NCI-H1694 treated with DMSO at 0.1 percent for 48 hours (cell line): ENCODE results near the gene SUMF1.
A peak's percentile ranks its signal among the peaks of the same experiment; 100 is the strongest.

ENCODE experiments used
- DNase-seq: peaks from one replicate; lab custom pipeline; 2025; lab: John Stamatoyannopoulos, UW

Gene SUMF1

GRCh38 chr3:4466741-4467521, at the start of gene SUMF1:
Gene SUMF1, minus strand, starts transcription at chr3:4467269. Its CDS starts 24 bp downstream, at chr3:4467245.
- peak; percentile 7 for DNase-seq

- no peak for DNase-seq
Measured at GRCh38 chr3:4515916-4516579, 49.0 kb upstream of the SUMF1 start.

- DNase-seq, result no peak
Measured at GRCh38 chr3:4514916-4515315, 47.8 kb upstream of the SUMF1 start.

- no peak for DNase-seq
Measured at GRCh38 chr3:4514321-4514720, 47.3 kb upstream of the SUMF1 start.

- no peak for DNase-seq
Measured at GRCh38 chr3:4512895-4513616, 46.0 kb upstream of the SUMF1 start.

- DNase-seq, result no peak
Measured at GRCh38 chr3:4511491-4512262, 44.6 kb upstream of the SUMF1 start.

- DNase-seq, result no peak
Measured at GRCh38 chr3:4509983-4510755, 43.1 kb upstream of the SUMF1 start.

GRCh38 chr3:4509043-4509442, 42.0 kb upstream of the SUMF1 start:
- no peak for DNase-seq

- no peak for DNase-seq
Measured at GRCh38 chr3:4508048-4508981, 41.2 kb upstream of the SUMF1 start.

- no peak for DNase-seq
Measured at GRCh38 chr3:4507024-4507596, 40.0 kb upstream of the SUMF1 start.

GRCh38 chr3:4506559-4507023, 39.5 kb upstream of the SUMF1 start:
- no peak for DNase-seq

GRCh38 chr3:4505688-4506558, 38.9 kb upstream of the SUMF1 start:
- DNase-seq, result no peak

- DNase-seq, result no peak
Measured at GRCh38 chr3:4504340-4505261, 37.5 kb upstream of the SUMF1 start.

- DNase-seq, result no peak
Measured at GRCh38 chr3:4503050-4503449, 36.0 kb upstream of the SUMF1 start.

- no peak for DNase-seq
Measured at GRCh38 chr3:4501927-4502326, 34.9 kb upstream of the SUMF1 start.

GRCh38 chr3:4501437-4501836, 34.4 kb upstream of the SUMF1 start:
- DNase-seq, result no peak

GRCh38 chr3:4498446-4498845, 31.4 kb upstream of the SUMF1 start:
- no peak for DNase-seq
